ENCODE measurements around the gene PHYH. TPM values are rescaled to one million over a fixed set of nuclear protein-coding genes. Genes with fewer than 3 reads are reported as not detected.

Gene PHYH
- total RNA-seq, 6 donors from 2014 or later, result 15.2 to 38.3 (median 27.8) TPM

DNA sequence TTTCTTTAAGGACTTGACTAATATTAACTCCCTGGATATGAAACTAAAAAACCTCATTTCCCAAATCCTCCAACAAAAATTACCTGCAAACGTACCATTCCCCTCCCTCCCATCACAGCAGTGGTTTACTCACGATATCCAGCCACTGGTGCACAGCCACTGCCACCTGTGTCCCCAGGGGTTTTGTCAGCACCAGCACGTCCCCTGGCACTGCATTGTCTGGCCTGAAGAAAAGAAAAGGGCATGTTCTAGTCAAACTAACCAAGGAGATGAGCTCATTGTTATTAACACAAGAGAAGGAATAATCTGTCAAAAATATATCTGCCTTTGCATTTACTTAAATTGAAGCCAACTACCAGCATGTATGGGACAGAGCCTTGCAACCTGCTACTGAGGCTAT is 29.7 kb upstream of the PHYH start:
- 92 to 96% methylated on average over 3 of the region's 3 CpGs for WGBS, 2 donors
- Histone ChIP-seq H3K4me3 (no peak overlapping the region), H3K36me3 (peaks cover 18 to 93% (median 67%) of the 10 kb centered on the region in 4 donors), H3K27ac (no peak overlapping the region), H3K9me3 (no peaks in the 10 kb centered on the region), H3K4me1 (no peaks in the 10 kb centered on the region), H3K27me3 (no peaks in the 10 kb centered on the region)
- DNase-seq (no peak), ATAC-seq (ENCODE audit: low FRiP score in 2 of 2) (no peak)
- no peak for TF ChIP-seq POLR2AphosphoS5 (IDR thresholded peaks at IDR 0.05)
- no peak for TF ChIP-seq POLR2A (IDR thresholded peaks at IDR 0.05)
- no peak for TF ChIP-seq EP300 (IDR thresholded peaks at IDR 0.05)
- TF ChIP-seq, protein P1, sequence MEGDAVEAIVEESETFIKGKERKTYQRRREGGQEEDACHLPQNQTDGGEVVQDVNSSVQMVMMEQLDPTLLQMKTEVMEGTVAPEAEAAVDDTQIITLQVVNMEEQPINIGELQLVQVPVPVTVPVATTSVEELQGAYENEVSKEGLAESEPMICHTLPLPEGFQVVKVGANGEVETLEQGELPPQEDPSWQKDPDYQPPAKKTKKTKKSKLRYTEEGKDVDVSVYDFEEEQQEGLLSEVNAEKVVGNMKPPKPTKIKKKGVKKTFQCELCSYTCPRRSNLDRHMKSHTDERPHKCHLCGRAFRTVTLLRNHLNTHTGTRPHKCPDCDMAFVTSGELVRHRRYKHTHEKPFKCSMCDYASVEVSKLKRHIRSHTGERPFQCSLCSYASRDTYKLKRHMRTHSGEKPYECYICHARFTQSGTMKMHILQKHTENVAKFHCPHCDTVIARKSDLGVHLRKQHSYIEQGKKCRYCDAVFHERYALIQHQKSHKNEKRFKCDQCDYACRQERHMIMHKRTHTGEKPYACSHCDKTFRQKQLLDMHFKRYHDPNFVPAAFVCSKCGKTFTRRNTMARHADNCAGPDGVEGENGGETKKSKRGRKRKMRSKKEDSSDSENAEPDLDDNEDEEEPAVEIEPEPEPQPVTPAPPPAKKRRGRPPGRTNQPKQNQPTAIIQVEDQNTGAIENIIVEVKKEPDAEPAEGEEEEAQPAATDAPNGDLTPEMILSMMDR (IDR thresholded peaks at IDR 0.05), result no peak

GRCh38 chr10:13328613-13329012 is 28.7 kb upstream of the PHYH start:
- TF ChIP-seq POLR2AphosphoS5 (IDR thresholded peaks at IDR 0.05) (no peak), EP300 (IDR thresholded peaks at IDR 0.05) (no peak), POLR2A (IDR thresholded peaks at IDR 0.05) (no peak)
- TF ChIP-seq, protein P1 (IDR thresholded peaks at IDR 0.05), result no peak
- WGBS, 2 donors, result 92 to 95% methylated on average over 10 of the region's 10 CpGs
- ATAC-seq (ENCODE audit: low FRiP score in 2 of 2), result no peak
- no peak for DNase-seq
- H3K9me3 ChIP-seq, result no peaks in the 10 kb centered on the region
- no peaks in the 10 kb centered on the region for H3K4me1 ChIP-seq
- H3K27ac ChIP-seq, result no peak overlapping the region
- no peaks in the 10 kb centered on the region for H3K27me3 ChIP-seq
- H3K36me3 ChIP-seq, result peaks cover 18 to 94% (median 70%) of the 10 kb centered on the region in 4 donors
- no peak overlapping the region for H3K4me3 ChIP-seq

DNA sequence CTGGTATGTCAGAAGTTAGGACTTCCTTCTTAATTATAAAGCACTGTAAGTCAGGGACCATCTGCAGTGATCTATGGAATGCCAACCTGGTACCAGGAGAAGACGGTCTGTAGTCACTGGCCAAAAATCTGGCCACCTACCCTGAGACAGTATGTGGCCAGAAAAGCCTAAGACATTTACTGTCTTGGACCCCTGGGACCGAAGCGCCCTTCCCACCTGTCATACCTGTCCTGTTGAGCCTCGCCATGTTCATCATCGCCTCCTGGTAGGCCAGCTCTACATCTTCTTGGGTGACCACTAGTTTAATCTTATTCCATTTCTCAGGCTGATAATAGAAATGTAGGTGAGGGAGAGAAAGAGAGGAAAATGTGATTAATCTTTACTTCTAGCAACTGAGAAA is 28.3 kb upstream of the PHYH start:
- DNase-seq, result no peak
- H3K4me1 ChIP-seq, result no peaks in the 10 kb centered on the region
- no peak for ATAC-seq (ENCODE audit: low FRiP score in 2 of 2)
- no peak overlapping the region for H3K27ac ChIP-seq
- peaks cover 18 to 94% (median 68%) of the 10 kb centered on the region in 4 donors for H3K36me3 ChIP-seq
- no peaks in the 10 kb centered on the region for H3K27me3 ChIP-seq
- TF ChIP-seq POLR2AphosphoS5 (IDR thresholded peaks at IDR 0.05), result no peak
- TF ChIP-seq EP300 (IDR thresholded peaks at IDR 0.05), result no peak
- TF ChIP-seq POLR2A (IDR thresholded peaks at IDR 0.05), result no peak
- TF ChIP-seq, protein P1 (IDR thresholded peaks at IDR 0.05), result no peak
- no peaks in the 10 kb centered on the region for H3K9me3 ChIP-seq
- 95 to 96% methylated on average over 5 of the region's 5 CpGs for WGBS, 2 donors
- H3K4me3 ChIP-seq, result no peak overlapping the region

DNA sequence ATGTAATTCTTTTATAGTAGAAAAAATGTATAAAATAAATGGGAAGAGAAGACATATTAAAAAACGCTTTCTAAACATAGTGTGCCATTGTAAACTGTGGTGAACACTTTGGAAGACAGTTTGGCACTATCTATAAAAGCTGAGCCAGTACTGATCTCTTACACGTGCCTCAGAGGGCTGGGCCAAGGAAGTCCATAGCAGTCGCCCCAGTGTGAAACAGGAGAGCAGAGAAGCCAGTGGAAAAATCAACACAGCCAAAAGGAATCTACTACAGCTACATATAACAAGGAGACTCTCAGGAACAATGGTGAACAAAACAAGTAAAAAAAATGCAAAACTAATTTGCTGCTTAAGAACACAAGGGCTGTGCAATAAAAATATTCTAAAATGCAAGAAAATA is 27.7 kb upstream of the PHYH start:
- WGBS, 2 donors, result 55 to 59% methylated on average over 3 of the region's 3 CpGs
- no peak overlapping the region for H3K4me3 ChIP-seq
- no peaks in the 10 kb centered on the region for H3K9me3 ChIP-seq
- H3K4me1 ChIP-seq, result no peaks in the 10 kb centered on the region
- TF ChIP-seq POLR2AphosphoS5 (IDR thresholded peaks at IDR 0.05), result no peak
- TF ChIP-seq, protein P1 (IDR thresholded peaks at IDR 0.05), result no peak
- no peak for TF ChIP-seq EP300 (IDR thresholded peaks at IDR 0.05)
- TF ChIP-seq POLR2A (IDR thresholded peaks at IDR 0.05), result no peak
- H3K36me3 ChIP-seq, result peaks cover 18 to 94% (median 72%) of the 10 kb centered on the region in 4 donors
- no peak overlapping the region for H3K27ac ChIP-seq
- no peak for DNase-seq
- no peaks in the 10 kb centered on the region for H3K27me3 ChIP-seq
- ATAC-seq (ENCODE audit: low FRiP score in 2 of 2), result no peak

- peaks cover 9 to 90% (median 65%) of the 10 kb centered on the region in 4 donors for H3K36me3 ChIP-seq
- H3K9me3 ChIP-seq, result no peaks in the 10 kb centered on the region
- no peaks in the 10 kb centered on the region for H3K4me1 ChIP-seq
- H3K27ac ChIP-seq, result no peak overlapping the region
- DNase-seq, result peak in 1 of 2 donors; percentile 42
- ATAC-seq (ENCODE audit: low FRiP score in 2 of 2), result no peak
- H3K4me3 ChIP-seq, result no peak overlapping the region
- 95 to 97% methylated on average over 10 to 24 of the region's 24 CpGs for WGBS, 2 donors
- TF ChIP-seq EP300 (IDR thresholded peaks at IDR 0.05), result no peak
- no peak for TF ChIP-seq POLR2AphosphoS5 (IDR thresholded peaks at IDR 0.05)
- TF ChIP-seq, protein P1 (IDR thresholded peaks at IDR 0.05), result no peak
- TF ChIP-seq POLR2A (IDR thresholded peaks at IDR 0.05), result no peak
- no peaks in the 10 kb centered on the region for H3K27me3 ChIP-seq
These were observed 22.8 kb upstream of the PHYH start for GRCh38 chr10:13322615-13323148.
